ENCODE results near the gene CERKL.

The CERKL gene

DNA sequence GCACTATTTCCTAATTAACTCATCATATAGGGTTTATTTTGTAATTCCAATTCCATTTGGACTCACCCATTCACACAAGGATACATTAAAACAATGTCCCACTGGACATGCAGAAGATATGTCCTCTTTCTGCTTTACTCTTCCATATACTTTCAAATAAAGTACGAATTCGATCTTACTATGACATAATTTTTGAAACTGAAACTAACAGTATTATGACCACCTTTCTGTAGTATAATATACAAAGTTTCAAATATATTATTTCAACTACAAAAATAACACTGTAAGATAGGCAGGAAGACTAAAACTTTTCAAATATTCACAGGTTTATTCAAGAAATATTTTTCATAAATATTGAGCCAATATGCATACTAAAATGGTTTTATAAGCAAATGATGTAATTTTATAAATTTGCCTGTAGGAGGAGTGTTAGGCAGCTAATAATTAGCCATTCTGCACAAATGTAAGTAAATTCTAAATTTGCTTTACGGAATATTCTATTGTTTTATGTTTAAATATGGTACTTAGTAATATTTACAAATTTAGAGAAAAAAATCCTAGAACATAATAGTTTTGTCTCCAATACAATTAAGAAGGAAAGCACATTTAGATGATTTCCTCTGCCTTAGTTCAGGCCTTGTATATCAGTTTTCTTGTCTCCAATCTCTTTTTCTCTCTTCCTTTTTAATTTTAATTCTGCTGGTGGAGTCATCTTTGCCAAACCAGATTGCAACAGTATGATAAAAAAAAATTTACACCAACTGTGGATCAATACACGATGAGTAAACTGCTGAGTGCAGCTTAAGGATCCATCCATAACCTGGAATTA lies 85.9 kb downstream of the CERKL start:
- no peak for FAIRE-seq
- DNase-seq (ENCODE audit: insufficient read length, low spot score): no peak
- no peak for TF ChIP-seq SPI1 (IDR thresholded peaks at IDR 0.05; ENCODE audit: low read depth, low read length)
- TF ChIP-seq TAF1 (IDR thresholded peaks at IDR 0.05; ENCODE audit: low read depth, low read length): no peak
- TF ChIP-seq PAX5 (IDR thresholded peaks at IDR 0.05; ENCODE audit: insufficient read depth, low read length, severe bottlenecking): no peak
- no peak for TF ChIP-seq POLR2AphosphoS5 (IDR thresholded peaks at IDR 0.05; ENCODE audit: low read depth, low read length)
- no peak for TF ChIP-seq POLR2A (IDR thresholded peaks at IDR 0.05; ENCODE audit: low read depth, low read length)
- no peak for TF ChIP-seq POU2F2 (IDR thresholded peaks at IDR 0.05; ENCODE audit: low read depth, low read length)

DNA sequence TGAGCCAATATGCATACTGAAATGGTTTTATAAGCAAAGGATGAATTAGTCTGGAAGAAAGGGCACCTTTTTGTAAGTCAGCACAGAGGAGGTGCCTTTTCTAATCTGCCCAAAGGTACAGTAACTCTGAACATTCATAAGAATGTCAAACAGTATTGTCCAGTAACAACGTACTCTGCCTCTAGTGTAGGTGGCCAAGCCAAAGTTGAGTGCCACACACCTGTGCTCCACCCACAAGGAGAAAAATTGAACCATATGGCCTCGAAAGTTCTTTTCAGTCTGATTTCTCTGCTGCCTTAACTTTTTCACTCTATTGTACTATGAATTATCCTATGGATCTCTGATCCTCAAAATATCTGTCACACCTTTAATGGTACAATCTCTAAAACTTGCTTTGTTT lies 86.8 kb downstream of the CERKL start:
- DNase-seq (ENCODE audit: insufficient read length, low spot score) (no peak), FAIRE-seq (no peak)
- no peak for TF ChIP-seq POLR2A (IDR thresholded peaks at IDR 0.05; ENCODE audit: low read depth, low read length)
- no peak for TF ChIP-seq POLR2AphosphoS5 (IDR thresholded peaks at IDR 0.05; ENCODE audit: low read depth, low read length)
- no peak for TF ChIP-seq SPI1 (IDR thresholded peaks at IDR 0.05; ENCODE audit: low read depth, low read length)
- no peak for TF ChIP-seq POU2F2 (IDR thresholded peaks at IDR 0.05; ENCODE audit: low read depth, low read length)
- no peak for TF ChIP-seq TAF1 (IDR thresholded peaks at IDR 0.05; ENCODE audit: low read depth, low read length)
- no peak for TF ChIP-seq PAX5 (IDR thresholded peaks at IDR 0.05; ENCODE audit: insufficient read depth, low read length, severe bottlenecking)

DNA sequence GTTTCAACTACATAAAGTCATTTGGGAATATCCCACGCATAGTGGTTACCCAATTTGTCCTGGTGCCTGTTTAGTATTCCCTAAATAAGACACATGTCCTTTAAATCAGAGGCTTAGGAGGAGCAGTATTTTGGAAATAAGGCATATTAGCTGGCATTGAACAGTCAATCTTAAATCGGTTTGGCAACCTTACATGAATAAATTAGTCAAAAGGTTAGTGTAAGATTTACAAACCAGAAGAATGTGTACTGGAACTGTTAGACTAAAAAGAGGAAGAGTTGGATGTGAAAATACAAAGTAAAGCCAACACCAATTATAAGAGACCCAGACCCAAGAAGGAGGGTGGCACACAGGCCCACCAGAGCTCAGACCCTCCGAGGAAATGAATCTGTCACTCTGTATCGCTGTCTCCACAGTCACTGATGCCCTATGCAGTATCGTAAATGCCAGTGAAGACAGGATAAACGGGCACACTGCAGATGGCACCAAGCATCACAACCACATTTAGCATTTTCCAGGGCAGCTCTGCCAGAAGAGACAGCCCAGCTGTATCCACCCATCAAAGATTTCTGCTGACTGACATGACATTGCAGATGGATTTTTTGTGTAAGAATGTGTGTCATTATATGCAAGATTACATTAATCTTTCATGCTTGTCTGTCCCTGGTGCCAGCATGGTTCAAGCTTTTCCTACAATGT lies 90.4 kb downstream of the CERKL start:
- TF ChIP-seq POU2F2 (IDR thresholded peaks at IDR 0.05; ENCODE audit: low read depth, low read length) (no peak), PAX5 (IDR thresholded peaks at IDR 0.05; ENCODE audit: insufficient read depth, low read length, severe bottlenecking) (no peak)
- FAIRE-seq (peak; percentile 5), DNase-seq (ENCODE audit: insufficient read length, low spot score) (no peak)

DNA sequence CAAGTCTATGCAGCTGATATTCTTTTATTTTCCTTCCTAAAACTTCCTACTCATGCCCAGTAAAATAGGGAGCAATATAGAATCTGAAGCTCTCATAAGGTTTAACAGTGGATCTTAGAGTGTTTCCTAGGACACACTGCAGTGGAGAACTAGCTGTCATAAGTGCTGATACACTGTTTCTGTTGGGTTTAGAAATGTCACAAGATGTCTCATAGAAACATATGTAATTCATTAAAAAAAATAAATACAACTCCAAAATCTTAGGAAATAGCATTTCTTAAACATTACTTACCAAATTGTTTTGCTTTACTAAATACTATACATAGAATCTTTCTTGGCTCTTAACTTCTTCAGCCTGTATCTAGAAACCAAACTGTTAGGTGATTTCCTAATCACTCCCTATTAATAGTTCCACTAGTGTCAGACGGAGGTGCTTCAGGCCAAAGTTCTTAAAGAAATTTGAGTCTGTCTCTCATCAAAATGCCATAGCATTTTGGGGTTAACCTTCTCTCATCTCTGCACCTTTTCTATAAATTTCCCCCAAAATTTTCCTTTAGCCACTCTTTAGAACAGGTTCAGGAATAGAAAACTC lies 93.7 kb downstream of the CERKL start:
- TF ChIP-seq POLR2A (IDR thresholded peaks at IDR 0.05; ENCODE audit: low read depth, low read length): no peak
- no peak for TF ChIP-seq POLR2AphosphoS5 (IDR thresholded peaks at IDR 0.05; ENCODE audit: low read depth, low read length)
- no peak for TF ChIP-seq SPI1 (IDR thresholded peaks at IDR 0.05; ENCODE audit: low read depth, low read length)
- no peak for TF ChIP-seq PAX5 (IDR thresholded peaks at IDR 0.05; ENCODE audit: insufficient read depth, low read length, severe bottlenecking)
- no peak for TF ChIP-seq TAF1 (IDR thresholded peaks at IDR 0.05; ENCODE audit: low read depth, low read length)
- no peak for TF ChIP-seq POU2F2 (IDR thresholded peaks at IDR 0.05; ENCODE audit: low read depth, low read length)
- DNase-seq (ENCODE audit: insufficient read length, low spot score) (no peak), FAIRE-seq (no peak)

DNA sequence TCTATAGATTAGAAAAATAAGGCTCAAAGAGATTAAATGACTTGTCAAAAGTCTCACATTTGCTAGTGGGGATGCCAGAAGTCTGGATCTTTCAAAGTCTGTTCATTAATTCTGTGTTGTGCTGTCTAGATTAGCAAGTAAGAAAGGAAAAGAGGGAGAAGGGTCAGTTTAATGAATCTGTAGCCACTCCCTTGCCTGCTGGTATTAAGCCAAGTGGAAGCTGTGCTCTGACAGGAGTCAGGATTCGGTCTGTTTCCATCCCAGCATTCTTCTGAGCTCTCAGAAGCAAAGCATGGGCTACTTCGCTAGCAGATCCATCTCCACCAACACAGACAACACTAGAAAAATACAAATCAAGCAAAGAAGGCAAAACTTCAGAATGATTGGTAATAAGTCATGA lies 98.5 kb downstream of the CERKL start:
- FAIRE-seq (no peak), DNase-seq (ENCODE audit: insufficient read length, low spot score) (no peak)
- TF ChIP-seq POLR2AphosphoS5 (IDR thresholded peaks at IDR 0.05; ENCODE audit: low read depth, low read length) (no peak), TAF1 (IDR thresholded peaks at IDR 0.05; ENCODE audit: low read depth, low read length) (no peak), SPI1 (IDR thresholded peaks at IDR 0.05; ENCODE audit: low read depth, low read length) (no peak), PAX5 (IDR thresholded peaks at IDR 0.05; ENCODE audit: insufficient read depth, low read length, severe bottlenecking) (no peak), POU2F2 (IDR thresholded peaks at IDR 0.05; ENCODE audit: low read depth, low read length) (no peak), POLR2A (IDR thresholded peaks at IDR 0.05; ENCODE audit: low read depth, low read length) (no peak)

DNA sequence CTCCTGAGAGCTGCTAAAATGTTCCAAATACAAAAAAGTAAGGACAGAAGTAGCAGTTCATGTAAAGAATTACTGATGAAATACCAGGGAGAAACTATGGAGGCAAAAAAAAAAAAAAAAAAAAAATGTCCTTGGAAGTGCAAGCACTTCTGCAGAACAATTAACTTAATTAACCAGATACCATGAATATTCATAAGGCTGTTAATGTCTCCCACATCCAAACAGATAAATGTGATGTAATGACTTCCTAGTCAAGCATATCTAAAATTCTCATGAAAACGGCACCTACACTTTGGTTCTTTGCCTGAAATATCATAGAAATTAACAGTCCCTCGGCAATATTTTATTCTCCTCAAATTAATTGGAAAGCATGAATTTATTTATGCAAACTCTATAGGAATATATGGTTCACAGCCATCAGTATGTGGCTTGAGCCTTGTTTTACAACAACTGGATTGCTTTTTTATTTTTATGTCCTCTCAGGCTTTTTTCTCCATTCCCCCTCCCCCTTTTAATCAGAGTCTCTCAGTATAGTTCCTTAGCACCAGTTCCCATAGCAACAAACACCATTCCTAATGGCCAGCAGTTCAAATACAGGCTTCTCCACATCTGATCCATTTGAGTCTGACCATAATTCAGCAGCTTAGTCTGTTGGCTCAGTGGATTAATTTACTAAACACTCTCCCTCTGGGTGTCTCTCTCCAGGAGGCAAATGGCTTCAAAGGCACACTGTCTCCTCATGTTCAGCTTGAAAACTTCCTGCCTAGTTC lies 102.7 kb downstream of the CERKL start:
- no peak for FAIRE-seq
- TF ChIP-seq TAF1 (IDR thresholded peaks at IDR 0.05; ENCODE audit: low read depth, low read length): no peak
- no peak for TF ChIP-seq PAX5 (IDR thresholded peaks at IDR 0.05; ENCODE audit: insufficient read depth, low read length, severe bottlenecking)
- no peak for TF ChIP-seq POLR2A (IDR thresholded peaks at IDR 0.05; ENCODE audit: low read depth, low read length)
- TF ChIP-seq POU2F2 (IDR thresholded peaks at IDR 0.05; ENCODE audit: low read depth, low read length): no peak
- no peak for TF ChIP-seq SPI1 (IDR thresholded peaks at IDR 0.05; ENCODE audit: low read depth, low read length)
- TF ChIP-seq POLR2AphosphoS5 (IDR thresholded peaks at IDR 0.05; ENCODE audit: low read depth, low read length): no peak
- DNase-seq (ENCODE audit: insufficient read length, low spot score): no peak

DNA sequence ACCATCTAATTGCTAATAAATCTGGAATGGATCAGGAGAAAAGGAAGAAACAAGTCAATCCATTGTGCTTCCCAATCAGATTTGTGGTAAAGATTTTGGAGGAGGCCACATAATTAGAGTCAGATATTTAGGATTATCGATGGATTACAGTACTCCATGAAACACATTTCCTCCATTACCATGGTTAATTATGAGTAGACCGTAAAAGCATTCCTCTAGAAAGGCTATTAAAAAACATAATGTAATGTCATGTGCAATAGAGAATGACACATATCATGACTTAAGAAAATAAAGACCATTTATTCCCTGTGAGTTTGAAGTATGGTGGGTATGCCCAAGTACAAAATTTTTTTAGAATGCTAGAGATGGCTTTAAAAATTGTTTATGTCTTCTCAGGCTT lies 103.7 kb downstream of the CERKL start:
- no peak for FAIRE-seq
- DNase-seq (ENCODE audit: insufficient read length, low spot score): no peak
- TF ChIP-seq POLR2AphosphoS5 (IDR thresholded peaks at IDR 0.05; ENCODE audit: low read depth, low read length) (no peak), POLR2A (IDR thresholded peaks at IDR 0.05; ENCODE audit: low read depth, low read length) (no peak), POU2F2 (IDR thresholded peaks at IDR 0.05; ENCODE audit: low read depth, low read length) (no peak), PAX5 (IDR thresholded peaks at IDR 0.05; ENCODE audit: insufficient read depth, low read length, severe bottlenecking) (no peak), TAF1 (IDR thresholded peaks at IDR 0.05; ENCODE audit: low read depth, low read length) (no peak), SPI1 (IDR thresholded peaks at IDR 0.05; ENCODE audit: low read depth, low read length) (no peak)

DNA sequence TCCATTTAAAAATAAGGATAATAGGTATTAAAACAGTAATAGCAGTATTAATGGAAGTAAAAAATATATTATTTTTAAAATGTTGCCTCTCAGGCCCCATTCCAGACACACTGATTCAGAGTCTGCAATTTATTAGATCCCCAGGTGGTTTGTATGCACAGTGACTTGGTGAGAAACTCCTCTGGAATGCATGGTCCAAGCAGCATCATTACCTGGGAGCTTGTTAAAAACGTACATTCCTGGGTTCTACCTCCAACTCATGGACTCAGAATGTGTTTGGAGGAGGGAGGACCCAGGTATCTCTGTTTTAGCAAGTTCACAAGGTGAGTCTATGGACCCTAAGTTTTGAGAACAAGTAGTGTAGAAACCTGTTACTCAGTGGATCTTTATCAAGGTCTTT lies 104.1 kb downstream of the CERKL start:
- FAIRE-seq: no peak
- no peak for TF ChIP-seq TAF1 (IDR thresholded peaks at IDR 0.05; ENCODE audit: low read depth, low read length)
- no peak for TF ChIP-seq POU2F2 (IDR thresholded peaks at IDR 0.05; ENCODE audit: low read depth, low read length)
- no peak for TF ChIP-seq POLR2A (IDR thresholded peaks at IDR 0.05; ENCODE audit: low read depth, low read length)
- TF ChIP-seq POLR2AphosphoS5 (IDR thresholded peaks at IDR 0.05; ENCODE audit: low read depth, low read length): no peak
- TF ChIP-seq SPI1 (IDR thresholded peaks at IDR 0.05; ENCODE audit: low read depth, low read length): no peak
- TF ChIP-seq PAX5 (IDR thresholded peaks at IDR 0.05; ENCODE audit: insufficient read depth, low read length, severe bottlenecking): no peak
- no peak for DNase-seq (ENCODE audit: insufficient read length, low spot score)

DNA sequence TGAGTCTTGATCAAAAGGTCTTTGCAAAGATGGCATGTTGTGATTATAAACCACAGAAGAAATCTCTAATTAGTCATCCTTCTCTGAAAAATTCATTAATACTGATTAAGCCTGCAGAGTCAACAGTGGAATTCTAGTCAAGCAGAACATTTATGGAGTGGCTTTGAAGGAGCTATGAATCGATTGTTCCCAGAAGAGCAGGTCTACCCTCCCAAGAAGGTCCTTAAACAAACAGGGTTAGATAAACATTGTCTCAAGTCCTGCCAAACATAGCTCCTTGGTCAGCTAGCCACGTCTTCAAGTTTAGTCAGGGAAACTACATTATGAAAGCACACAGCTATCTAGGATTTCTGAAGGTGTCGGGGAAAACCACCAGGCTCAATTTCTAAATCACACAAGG lies 110.8 kb downstream of the CERKL start:
- no peak for DNase-seq (ENCODE audit: insufficient read length, low spot score)
- no peak for TF ChIP-seq POLR2A (IDR thresholded peaks at IDR 0.05; ENCODE audit: low read depth, low read length)
- TF ChIP-seq POU2F2 (IDR thresholded peaks at IDR 0.05; ENCODE audit: low read depth, low read length): no peak
- no peak for TF ChIP-seq POLR2AphosphoS5 (IDR thresholded peaks at IDR 0.05; ENCODE audit: low read depth, low read length)
- no peak for TF ChIP-seq PAX5 (IDR thresholded peaks at IDR 0.05; ENCODE audit: insufficient read depth, low read length, severe bottlenecking)

More for the DNA sequence above, 110.8 kb downstream of the CERKL start:
- FAIRE-seq: no peak

Measured in GM12891 (cell line).